Colon (tissue), 2 donors: ENCODE data around the gene FIGN.

Experiments used
- FAIRE-seq: peaks from 2 replicates; lab custom pipeline; 2012; peaks lifted over from hg19 to GRCh38; lab: Jason Lieb, UNC
- donor health status: control.
- donor health status: control.

Gene FIGN

GRCh38 chr2:163662141-163662780 lies 73.5 kb downstream of the FIGN start:
- no peak for FAIRE-seq

DNA sequence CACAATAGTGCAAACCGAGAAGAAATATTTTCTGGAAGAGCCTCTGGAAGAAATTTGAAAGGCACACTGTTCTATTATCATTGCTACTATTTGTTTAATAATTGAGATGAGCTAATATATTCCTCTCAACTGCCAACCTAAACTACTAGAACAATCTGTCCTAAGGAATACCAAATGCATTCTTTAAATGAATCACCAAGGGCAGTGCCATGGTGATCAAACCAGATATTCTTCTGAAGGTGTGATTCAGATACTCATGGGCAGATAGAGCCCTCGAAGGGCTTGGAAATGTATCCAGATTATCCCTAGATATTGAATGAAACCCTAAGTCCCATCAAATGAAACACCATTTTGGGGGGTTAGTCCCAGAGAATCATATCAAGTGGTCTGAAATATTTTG lies 76.6 kb downstream of the FIGN start:
- no peak for FAIRE-seq

DNA sequence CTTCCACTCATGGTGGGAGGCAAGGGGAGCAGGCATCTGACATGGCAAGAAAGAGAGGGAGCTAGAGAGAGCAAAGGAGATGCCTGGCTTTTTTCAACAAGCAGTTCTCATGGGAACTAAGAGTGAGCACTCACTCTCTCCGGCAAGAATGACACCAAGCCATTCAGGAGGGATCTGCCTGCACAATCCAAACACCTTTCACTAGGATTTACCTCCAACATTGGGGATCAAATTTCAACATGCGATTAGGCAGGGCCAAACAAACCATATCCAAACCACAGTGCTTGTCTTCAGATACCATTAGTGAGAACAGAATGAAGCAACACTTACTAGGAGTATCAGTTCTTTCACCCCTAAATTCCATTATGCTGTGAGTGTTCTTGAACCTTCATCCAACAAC lies 77.3 kb downstream of the FIGN start:
- FAIRE-seq = no peak

GRCh38 chr2:163657281-163657656 lies 78.5 kb downstream of the FIGN start:
- no peak for FAIRE-seq

DNA sequence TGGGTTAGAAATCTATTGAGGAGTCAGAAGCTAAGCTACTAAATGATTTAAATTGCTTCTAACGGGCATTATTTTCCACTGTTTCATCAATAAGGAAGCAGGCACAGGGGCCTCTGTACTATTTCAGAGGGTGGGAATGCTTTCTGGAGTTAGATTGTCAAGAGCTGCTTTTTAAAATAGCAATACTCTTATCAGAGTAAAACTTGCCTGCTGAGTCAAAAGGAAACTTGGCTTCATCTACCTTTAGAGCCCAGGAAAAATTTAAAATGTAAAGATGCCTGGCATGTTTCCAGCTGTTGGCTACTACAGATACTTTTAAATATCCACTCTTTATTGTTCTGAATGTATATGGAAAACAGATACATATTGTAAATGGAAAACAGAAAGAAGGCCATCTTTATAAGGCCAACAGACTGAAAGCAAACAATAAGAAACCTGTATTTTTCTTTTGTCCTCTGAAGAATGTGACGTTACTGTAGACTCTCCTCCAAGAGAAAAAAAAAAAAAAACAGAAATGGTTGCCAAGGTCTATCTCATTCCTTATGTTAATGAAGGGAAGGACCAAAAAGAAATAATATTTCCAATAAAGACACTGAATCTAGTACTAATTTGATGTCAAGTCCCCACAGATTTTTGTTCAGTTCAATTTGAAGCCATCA lies 79.1 kb downstream of the FIGN start:
- FAIRE-seq = no peak

DNA sequence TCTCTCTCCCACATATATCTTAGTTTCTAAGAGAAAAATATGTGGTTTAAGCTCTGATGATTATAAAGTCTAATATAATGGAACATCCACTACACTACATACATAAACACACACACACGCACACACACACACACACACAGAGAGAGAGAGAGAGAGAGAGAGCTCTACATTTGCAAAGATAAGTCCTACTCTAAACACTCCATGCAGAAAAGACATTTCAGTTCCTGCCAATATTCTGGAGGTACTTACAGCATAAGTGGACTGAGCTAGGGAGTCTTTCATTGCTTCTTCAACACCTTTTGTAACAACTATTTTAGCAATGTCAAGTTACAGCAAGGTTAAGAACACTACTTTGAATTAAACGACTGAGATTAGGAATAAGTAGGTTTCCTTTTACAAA lies 80.1 kb downstream of the FIGN start:
- FAIRE-seq = no peak

DNA sequence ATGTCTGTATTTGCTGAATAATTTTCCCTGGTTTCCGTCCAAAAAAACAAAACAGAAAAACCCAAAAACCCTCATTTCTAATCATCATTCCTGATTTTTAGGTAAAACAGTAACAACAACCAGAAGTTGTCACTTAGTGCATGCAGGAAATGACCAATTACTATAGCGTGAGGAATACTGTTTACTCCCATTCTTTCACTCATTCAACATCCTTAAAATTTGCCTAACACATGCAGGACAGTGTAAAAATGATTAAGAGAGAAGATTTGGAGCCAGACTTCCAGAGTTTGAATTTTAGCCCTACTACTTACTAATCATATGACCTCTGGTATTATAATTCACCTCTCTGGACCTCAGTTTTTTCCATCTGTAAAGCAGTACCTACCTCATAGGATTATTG lies 83.1 kb downstream of the FIGN start:
- no peak for FAIRE-seq

DNA sequence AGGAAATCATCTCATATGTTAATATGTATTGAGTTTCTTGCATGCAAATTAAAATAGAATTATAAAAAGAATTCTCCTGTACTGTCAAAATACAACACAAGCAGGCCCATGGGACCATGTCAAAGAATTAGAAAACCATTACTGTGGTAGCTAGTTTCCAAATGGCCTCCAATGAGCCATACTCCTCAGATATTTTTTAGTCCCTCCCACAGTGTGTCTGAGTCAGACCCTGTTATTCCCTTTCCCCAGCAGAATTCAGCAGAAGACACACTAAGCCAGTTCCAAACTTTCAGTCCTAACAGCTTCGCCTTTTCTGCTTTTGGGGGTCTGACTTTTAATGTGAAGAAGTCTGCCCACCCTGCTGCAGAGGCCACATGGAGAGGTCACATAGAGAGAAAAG lies 86.7 kb downstream of the FIGN start:
- FAIRE-seq = no peak

DNA sequence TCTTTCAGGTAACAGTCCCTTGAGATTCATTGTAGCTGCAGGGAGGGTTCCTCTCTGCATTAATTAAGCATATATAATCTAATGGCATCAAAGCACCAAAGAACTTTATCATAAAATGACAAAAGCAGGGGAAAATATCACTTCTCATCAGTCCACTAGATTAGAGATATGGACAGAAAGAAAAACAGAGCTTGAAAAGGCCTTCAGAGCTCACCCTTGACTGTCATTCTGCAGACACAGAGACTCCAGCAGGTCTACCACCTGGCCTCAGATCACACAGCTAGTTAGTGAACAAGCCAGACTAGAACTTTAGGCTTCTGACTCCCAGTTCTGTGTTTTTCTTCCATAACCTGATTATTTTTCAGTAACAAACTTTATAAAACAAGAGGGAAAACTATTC lies 88.5 kb downstream of the FIGN start:
- FAIRE-seq = no peak

GRCh38 chr2:163646687-163647086 lies 89.1 kb downstream of the FIGN start:
- FAIRE-seq = no peak

GRCh38 chr2:163644238-163644637 lies 91.6 kb downstream of the FIGN start:
- FAIRE-seq = no peak

DNA sequence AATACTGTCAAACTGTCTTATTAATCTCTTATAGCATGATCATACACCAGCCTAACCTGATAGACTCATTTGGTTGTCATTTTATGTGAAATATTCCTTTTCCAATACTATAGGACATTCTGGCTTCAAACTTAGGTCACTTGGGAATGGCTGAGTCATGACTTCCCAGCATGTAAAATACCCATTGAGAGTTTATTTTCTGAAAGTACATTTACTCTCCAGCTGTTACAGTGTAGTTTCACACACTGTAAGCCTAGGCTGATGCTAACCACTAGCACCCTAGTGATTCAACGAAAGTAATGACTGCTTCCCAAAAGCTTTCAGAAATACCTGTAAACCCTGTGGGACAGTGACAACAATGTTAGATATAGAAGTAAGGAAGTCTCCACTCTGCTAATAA lies 93.8 kb downstream of the FIGN start:
- no peak for FAIRE-seq

DNA sequence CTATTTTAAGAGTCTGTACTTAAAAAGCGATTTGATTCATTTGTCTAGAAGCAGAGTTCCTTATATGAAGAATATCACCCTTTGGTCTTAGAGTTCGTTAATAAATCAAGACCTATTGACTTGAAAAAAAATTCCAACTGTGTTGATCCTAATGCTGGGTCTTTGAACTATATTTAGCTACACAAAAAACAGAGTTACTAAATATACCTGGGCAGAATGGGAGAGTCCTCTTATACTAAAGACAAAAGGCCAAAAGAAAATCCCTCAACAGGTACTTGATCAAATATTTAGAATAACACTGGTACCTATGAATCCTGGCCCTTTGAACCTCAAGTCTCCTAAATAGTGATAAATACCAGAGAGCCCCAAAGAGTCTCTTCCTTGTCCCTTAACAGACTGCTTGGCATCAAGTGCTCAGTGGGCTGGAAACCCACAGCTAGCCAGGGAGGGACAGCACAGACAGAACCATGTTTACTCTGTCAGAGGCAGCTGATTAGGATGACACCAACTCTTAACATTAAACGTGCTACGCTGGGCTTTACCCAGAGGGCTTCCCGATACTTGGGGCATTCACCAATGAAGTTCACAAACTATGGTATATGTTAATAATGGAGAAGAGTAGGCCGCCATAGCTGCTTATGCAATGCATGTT lies 95.1 kb downstream of the FIGN start:
- no peak for FAIRE-seq

DNA sequence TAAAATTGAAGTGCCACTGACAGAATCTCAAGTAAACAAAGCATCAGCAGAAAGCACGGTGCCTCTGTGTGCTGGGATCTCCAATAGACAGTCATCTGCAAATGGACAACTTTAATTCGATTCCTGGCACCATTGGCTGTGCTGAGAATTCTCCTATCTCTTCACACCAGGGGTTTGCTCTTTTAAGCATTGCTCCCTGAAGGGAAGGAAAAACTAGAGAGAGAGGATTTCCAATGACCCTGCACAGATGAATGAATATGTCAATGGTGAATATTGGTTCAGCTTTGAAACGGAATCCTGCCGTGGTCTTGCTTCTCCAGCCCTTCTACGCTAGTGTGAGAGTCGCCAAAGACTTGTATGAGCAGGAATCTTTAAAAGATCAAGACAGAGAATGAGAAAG lies 97.9 kb downstream of the FIGN start:
- no peak for FAIRE-seq

DNA sequence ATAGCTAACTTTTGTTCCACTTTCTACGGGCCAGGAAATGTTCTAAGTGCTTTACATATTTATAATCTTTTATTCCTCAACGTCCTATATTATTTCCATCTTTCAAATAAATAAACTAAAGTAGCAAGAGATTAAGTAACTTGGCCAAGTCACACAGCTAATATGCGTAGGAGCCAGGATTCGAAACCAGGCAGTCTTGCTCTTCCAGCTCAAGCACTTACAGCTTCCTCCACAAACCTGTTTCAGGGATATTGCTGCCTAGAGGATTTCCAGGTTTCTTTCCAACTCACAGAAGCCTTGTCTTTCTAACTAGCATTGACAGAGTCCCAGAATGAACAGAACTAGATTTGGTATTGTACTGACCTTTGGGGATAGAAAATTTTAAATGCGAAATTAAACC lies 102.5 kb downstream of the FIGN start:
- FAIRE-seq = no peak

GRCh38 chr2:163630836-163631235 lies 105.0 kb downstream of the FIGN start:
- no peak for FAIRE-seq

DNA sequence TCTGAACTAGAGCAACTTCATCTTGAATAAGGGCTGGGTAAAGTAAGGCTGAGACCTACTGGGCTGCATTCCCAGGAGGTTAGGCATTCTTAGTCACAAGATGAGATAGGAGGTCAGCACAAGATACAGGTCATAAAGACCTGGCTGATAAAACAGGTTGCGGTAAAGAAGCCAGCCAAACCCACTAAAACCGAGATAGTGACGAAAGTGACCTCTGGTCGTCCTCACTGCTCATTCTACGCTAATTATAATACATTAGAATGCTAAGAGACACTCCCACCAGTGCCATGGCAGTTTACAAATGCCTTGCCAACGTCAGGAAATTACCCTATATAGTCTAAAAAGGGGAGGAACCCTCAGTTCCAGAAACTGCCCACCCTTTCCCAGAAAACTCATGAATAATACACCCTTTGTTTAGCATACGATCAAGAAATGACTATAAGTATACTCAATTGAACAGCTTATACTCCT lies 109.1 kb downstream of the FIGN start:
- FAIRE-seq = no peak

DNA sequence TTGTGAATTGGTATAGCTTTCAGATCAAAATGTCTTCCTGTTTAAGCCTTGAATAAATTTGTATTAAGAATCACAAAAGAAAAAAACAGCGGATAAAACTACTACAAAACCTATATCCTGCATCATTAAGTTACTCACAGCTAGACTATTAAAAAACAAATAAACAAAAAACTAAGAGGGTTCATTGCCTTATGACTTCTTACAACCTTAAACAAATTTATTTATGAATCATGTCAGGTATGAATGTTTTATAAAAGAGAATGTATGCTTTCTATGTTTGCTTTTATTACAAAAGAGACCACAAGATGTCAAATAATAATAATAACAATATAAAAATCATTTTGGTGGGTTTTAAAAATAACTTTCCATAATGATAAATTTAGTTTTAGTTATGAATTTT lies 109.6 kb downstream of the FIGN start:
- no peak for FAIRE-seq

DNA sequence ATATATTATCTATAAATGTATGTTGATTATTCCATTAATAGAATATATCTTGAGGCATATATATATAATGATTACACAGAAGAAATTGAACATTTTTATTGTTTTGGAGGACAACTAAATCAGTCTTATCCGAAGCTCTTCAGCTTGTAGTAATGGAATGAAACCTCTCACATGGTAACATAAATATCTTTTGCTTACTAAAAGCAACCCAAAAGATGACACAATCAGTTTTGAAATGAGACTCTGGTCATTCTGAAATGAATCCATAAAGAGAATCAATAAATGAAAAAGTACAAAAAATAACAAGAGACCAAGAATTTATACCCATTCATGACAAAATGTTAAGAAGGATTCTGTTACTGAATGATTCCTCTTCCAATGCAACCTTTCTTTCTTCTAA lies 110.2 kb downstream of the FIGN start:
- no peak for FAIRE-seq

DNA sequence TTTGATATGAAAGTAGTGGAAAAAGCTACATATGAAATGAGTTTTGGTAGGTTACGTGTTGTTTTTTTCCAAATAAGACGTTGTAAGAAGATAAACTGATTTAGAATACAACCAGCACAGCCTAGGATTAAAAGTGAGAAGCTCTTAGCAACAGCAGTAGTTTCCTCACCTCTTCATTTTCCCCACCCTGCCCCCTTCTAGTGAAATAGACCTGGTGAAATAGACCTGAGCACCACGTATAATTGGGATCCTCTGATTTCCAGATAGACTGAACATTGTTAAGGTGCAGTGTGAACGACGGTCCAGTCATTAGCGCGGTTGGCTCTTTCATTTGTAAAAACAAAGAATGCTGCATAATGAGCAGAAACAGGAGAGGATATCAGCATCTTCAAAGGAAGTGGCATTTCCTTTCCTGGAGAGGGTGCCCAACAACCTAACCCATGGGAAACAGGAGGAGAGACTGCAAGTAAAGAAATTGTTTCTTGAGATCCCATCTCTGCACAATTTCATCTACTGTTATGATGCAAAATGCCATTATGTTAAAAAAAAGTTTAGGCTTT lies 114.3 kb downstream of the FIGN start:
- no peak for FAIRE-seq

- FAIRE-seq = no peak
Measured at GRCh38 chr2:163617517-163617916, 118.3 kb downstream of the FIGN start.

DNA sequence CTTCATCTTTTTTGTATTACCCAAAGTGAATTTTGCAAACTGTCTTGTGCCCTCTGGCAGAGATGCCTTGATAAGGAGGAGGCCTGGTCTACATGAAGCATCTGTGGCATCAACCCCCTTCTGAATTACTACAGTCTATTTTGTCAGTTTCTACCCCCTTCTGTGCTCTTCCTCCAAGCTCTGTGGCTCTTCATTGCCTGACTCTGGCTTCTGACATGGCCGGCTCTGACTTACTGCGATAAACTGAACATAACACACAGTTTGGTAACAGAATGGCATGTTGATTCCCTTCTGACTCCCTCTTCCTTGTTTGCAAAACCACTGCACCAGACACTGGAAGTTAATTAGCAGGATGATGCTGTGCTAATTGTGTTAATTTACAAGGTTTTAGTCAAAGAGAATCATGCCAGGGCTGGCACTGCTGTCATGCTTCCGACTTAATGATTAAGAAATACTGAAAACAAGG lies 122.5 kb downstream of the FIGN start:
- FAIRE-seq = no peak

GRCh38 chr2:163612332-163612731 lies 123.5 kb downstream of the FIGN start:
- FAIRE-seq = no peak
